Measurements from ENCODE around the gene CYB5R2. TPM values are rescaled to one million over a fixed set of nuclear protein-coding genes. Genes with fewer than 3 reads are reported as not detected.

Gene CYB5R2
- polyA plus RNA-seq, 4 donors = 1.1 to 4.4 (median 3.5) TPM

- DNase-seq (no peak), FAIRE-seq (no peak)
- 88 to 92% (median 90%) methylated on average over 4 of the region's 4 CpGs for WGBS, 3 donors
- peaks cover 9 to 77% (median 20%) of the 10 kb centered on the region in 3 donors for H3K36me3 ChIP-seq (ENCODE audit: control insufficient read depth in 3 of 3, insufficient read depth in 2 of 3, low read depth in 1 of 3, low read length in 3 of 3)
- H3K4me1 ChIP-seq (ENCODE audit: control insufficient read depth in 3 of 3, insufficient read depth in 2 of 3, low read depth in 1 of 3, low read length in 2 of 3) = no peaks in the 10 kb centered on the region
- no peaks in the 10 kb centered on the region for H3K9me3 ChIP-seq (ENCODE audit: control insufficient read depth in 2 of 2, insufficient read depth in 1 of 2, low read depth in 1 of 2, low read length in 1 of 2)
- H3K27ac ChIP-seq (ENCODE audit: low read depth in 1 of 3, low read length in 2 of 3) = no peak overlapping the region
- H3K4me3 ChIP-seq (ENCODE audit: low read depth in 1 of 3, low read length in 3 of 3) = no peak overlapping the region
- no peaks in the 10 kb centered on the region for H3K27me3 ChIP-seq (ENCODE audit: control insufficient read depth in 3 of 3, insufficient read depth in 3 of 3, low read length in 3 of 3)
Measured at GRCh38 chr11:7654195-7654705, 19.1 kb downstream of the CYB5R2 start.

DNA sequence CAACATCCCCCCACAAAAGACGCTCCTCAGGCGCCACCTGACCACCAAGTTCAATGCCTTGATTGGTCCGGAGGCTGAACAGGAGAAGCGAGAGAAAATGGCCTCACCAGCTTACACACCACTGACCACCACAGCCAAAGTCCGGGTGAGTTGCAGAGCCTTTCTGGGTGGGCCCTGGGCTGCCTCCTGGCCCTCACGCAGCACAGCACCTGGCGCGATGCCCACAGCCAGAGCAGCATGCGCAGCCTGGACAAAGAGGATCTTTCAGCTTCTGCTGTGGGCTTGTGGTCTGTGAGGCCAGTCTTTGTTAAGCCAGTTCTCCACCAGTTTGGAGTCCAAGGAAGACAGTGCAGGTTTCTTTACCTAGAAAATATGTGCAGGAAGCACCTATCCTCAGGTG is 21.6 kb downstream of the CYB5R2 start:
- Histone ChIP-seq H3K27me3 (ENCODE audit: control insufficient read depth in 3 of 3, insufficient read depth in 3 of 3, low read length in 3 of 3) (no peaks in the 10 kb centered on the region), H3K36me3 (ENCODE audit: control insufficient read depth in 3 of 3, insufficient read depth in 2 of 3, low read depth in 1 of 3, low read length in 3 of 3) (peaks cover 9 to 72% (median 22%) of the 10 kb centered on the region in 3 donors), H3K4me1 (ENCODE audit: control insufficient read depth in 3 of 3, insufficient read depth in 2 of 3, low read depth in 1 of 3, low read length in 2 of 3) (peaks cover 0 to 9% (median 0%) of the 10 kb centered on the region in 3 donors), H3K9me3 (ENCODE audit: control insufficient read depth in 2 of 2, insufficient read depth in 1 of 2, low read depth in 1 of 2, low read length in 1 of 2) (no peaks in the 10 kb centered on the region), H3K27ac (ENCODE audit: low read depth in 1 of 3, low read length in 2 of 3) (no peak overlapping the region), H3K4me3 (ENCODE audit: low read depth in 1 of 3, low read length in 3 of 3) (no peak overlapping the region)
- WGBS, 3 donors = 89 to 94% (median 90%) methylated on average over 9 of the region's 9 CpGs
- FAIRE-seq (no peak), DNase-seq (no peak)

DNA sequence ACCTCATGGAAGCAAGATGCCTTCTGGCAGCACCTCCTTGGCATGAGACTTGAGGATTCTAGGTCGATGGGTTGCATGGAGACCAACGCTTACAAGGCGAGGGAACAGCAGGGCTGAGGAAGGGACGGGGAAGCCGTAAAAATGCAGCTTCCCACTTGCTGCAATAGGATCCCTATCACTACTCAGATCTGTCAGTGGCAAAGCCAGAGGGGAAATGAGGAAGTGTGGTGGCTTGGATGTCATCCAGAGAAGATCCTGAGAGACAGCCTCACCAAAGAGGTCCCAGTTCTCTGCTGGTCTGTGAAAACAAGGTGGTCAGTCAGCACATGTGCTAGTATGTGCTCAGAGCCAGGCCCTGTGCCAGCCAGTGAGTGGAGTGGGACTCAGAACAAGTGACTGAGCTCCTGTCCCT is 22.2 kb downstream of the CYB5R2 start:
- DNase-seq (no peak), FAIRE-seq (no peak)
- H3K4me3 ChIP-seq (ENCODE audit: low read depth in 1 of 3, low read length in 3 of 3) = no peak overlapping the region
- peaks cover 9 to 68% (median 22%) of the 10 kb centered on the region in 3 donors for H3K36me3 ChIP-seq (ENCODE audit: control insufficient read depth in 3 of 3, insufficient read depth in 2 of 3, low read depth in 1 of 3, low read length in 3 of 3)
- WGBS, 3 donors = 52 to 86% (median 78%) methylated on average over 5 of the region's 5 CpGs
- H3K9me3 ChIP-seq (ENCODE audit: control insufficient read depth in 2 of 2, insufficient read depth in 1 of 2, low read depth in 1 of 2, low read length in 1 of 2) = no peaks in the 10 kb centered on the region
- no peaks in the 10 kb centered on the region for H3K27me3 ChIP-seq (ENCODE audit: control insufficient read depth in 3 of 3, insufficient read depth in 3 of 3, low read length in 3 of 3)
- no peak overlapping the region for H3K27ac ChIP-seq (ENCODE audit: low read depth in 1 of 3, low read length in 2 of 3)
- H3K4me1 ChIP-seq (ENCODE audit: control insufficient read depth in 3 of 3, insufficient read depth in 2 of 3, low read depth in 1 of 3, low read length in 2 of 3) = peaks cover 0 to 9% (median 0%) of the 10 kb centered on the region in 3 donors

DNA sequence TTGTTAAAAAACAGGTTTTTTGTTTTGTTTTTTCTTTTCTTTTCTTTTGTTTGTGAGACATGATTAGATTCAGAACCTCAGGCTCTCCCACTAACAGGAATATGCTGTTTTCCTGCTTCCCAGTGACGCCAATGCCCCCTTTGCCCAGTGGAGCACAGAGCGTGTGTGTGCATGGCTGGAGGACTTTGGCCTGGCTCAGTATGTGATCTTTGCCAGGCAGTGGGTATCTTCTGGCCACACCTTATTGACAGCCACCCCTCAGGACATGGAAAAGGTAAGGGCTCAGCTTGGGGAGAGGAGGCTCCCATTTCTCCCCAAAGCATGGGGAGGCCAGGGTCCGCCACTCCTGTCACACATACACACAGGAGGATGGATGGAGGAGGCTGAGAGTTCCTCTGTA is 25.0 kb downstream of the CYB5R2 start:
- no peak for FAIRE-seq
- 42 to 72% (median 69%) methylated on average over 3 of the region's 3 CpGs for WGBS, 3 donors

DNA sequence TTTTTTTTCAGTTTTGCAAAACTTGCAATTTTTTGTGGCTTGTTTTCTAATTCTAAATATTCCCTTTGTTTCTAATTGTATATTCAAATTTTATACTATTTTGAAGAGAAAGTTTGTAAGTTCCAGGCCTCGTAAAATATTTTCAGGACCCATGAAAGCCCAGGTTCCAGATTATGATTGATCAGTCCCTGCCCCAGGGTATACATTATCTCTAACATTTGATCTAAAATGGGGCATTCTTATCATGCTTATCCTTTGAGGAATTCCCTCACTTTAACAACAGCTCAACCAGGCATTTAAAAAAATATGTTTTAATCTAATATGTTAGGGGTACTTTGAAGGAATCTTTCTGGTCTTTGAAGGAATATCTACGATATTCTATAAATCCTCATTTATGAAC is 26.4 kb downstream of the CYB5R2 start:
- 85 to 95% (median 87%) methylated on average over 2 of the region's 2 CpGs for WGBS, 3 donors
- FAIRE-seq (no peak), DNase-seq (no peak)
- H3K4me3 ChIP-seq (ENCODE audit: low read depth in 1 of 3, low read length in 3 of 3) = no peak overlapping the region
- no peaks in the 10 kb centered on the region for H3K27me3 ChIP-seq (ENCODE audit: control insufficient read depth in 3 of 3, insufficient read depth in 3 of 3, low read length in 3 of 3)
- peaks cover 9 to 39% (median 20%) of the 10 kb centered on the region in 3 donors for H3K36me3 ChIP-seq (ENCODE audit: control insufficient read depth in 3 of 3, insufficient read depth in 2 of 3, low read depth in 1 of 3, low read length in 3 of 3)
- H3K27ac ChIP-seq (ENCODE audit: low read depth in 1 of 3, low read length in 2 of 3) = no peak overlapping the region
- peaks cover 0 to 9% (median 0%) of the 10 kb centered on the region in 3 donors for H3K4me1 ChIP-seq (ENCODE audit: control insufficient read depth in 3 of 3, insufficient read depth in 2 of 3, low read depth in 1 of 3, low read length in 2 of 3)
- H3K9me3 ChIP-seq (ENCODE audit: control insufficient read depth in 2 of 2, insufficient read depth in 1 of 2, low read depth in 1 of 2, low read length in 1 of 2) = no peaks in the 10 kb centered on the region

More for the DNA sequence above, 25.0 kb downstream of the CYB5R2 start:
- H3K4me3 ChIP-seq (ENCODE audit: low read depth in 1 of 3, low read length in 3 of 3) = no peak overlapping the region
- peak; percentile 39 to 83 for DNase-seq
- no peak overlapping the region for H3K27ac ChIP-seq (ENCODE audit: low read depth in 1 of 3, low read length in 2 of 3)
- peaks cover 0 to 9% (median 0%) of the 10 kb centered on the region in 3 donors for H3K4me1 ChIP-seq (ENCODE audit: control insufficient read depth in 3 of 3, insufficient read depth in 2 of 3, low read depth in 1 of 3, low read length in 2 of 3)
- no peaks in the 10 kb centered on the region for H3K27me3 ChIP-seq (ENCODE audit: control insufficient read depth in 3 of 3, insufficient read depth in 3 of 3, low read length in 3 of 3)
- H3K9me3 ChIP-seq (ENCODE audit: control insufficient read depth in 2 of 2, insufficient read depth in 1 of 2, low read depth in 1 of 2, low read length in 1 of 2) = no peaks in the 10 kb centered on the region
- peaks cover 11 to 46% (median 16%) of the 10 kb centered on the region in 3 donors for H3K36me3 ChIP-seq (ENCODE audit: control insufficient read depth in 3 of 3, insufficient read depth in 2 of 3, low read depth in 1 of 3, low read length in 3 of 3)

GRCh38 chr11:7645206-7645605 is 28.1 kb downstream of the CYB5R2 start:
- Histone ChIP-seq H3K36me3 (ENCODE audit: control insufficient read depth in 3 of 3, insufficient read depth in 2 of 3, low read depth in 1 of 3, low read length in 3 of 3) (peaks cover 12 to 37% (median 25%) of the 10 kb centered on the region in 3 donors), H3K9me3 (ENCODE audit: control insufficient read depth in 2 of 2, insufficient read depth in 1 of 2, low read depth in 1 of 2, low read length in 1 of 2) (no peaks in the 10 kb centered on the region), H3K4me3 (ENCODE audit: low read depth in 1 of 3, low read length in 3 of 3) (no peak overlapping the region), H3K4me1 (ENCODE audit: control insufficient read depth in 3 of 3, insufficient read depth in 2 of 3, low read depth in 1 of 3, low read length in 2 of 3) (peaks cover 0 to 17% (median 4%) of the 10 kb centered on the region in 3 donors), H3K27me3 (ENCODE audit: control insufficient read depth in 3 of 3, insufficient read depth in 3 of 3, low read length in 3 of 3) (no peaks in the 10 kb centered on the region), H3K27ac (ENCODE audit: low read depth in 1 of 3, low read length in 2 of 3) (no peak overlapping the region)
- DNase-seq (no peak), FAIRE-seq (no peak)
- 89 to 93% (median 90%) methylated on average over 3 of the region's 3 CpGs for WGBS, 3 donors

GRCh38 chr11:7643314-7643713 is 30.0 kb downstream of the CYB5R2 start:
- H3K4me3 ChIP-seq (ENCODE audit: low read depth in 1 of 3, low read length in 3 of 3) = no peak overlapping the region
- no peak for DNase-seq
- no peak overlapping the region for H3K27ac ChIP-seq (ENCODE audit: low read depth in 1 of 3, low read length in 2 of 3)
- 81 to 90% (median 84%) methylated on average over 4 of the region's 4 CpGs for WGBS, 3 donors
- FAIRE-seq = no peak
- H3K27me3 ChIP-seq (ENCODE audit: control insufficient read depth in 3 of 3, insufficient read depth in 3 of 3, low read length in 3 of 3) = no peaks in the 10 kb centered on the region
- peaks cover 11 to 41% (median 18%) of the 10 kb centered on the region in 3 donors for H3K36me3 ChIP-seq (ENCODE audit: control insufficient read depth in 3 of 3, insufficient read depth in 2 of 3, low read depth in 1 of 3, low read length in 3 of 3)
- H3K4me1 ChIP-seq (ENCODE audit: control insufficient read depth in 3 of 3, insufficient read depth in 2 of 3, low read depth in 1 of 3, low read length in 2 of 3) = peaks cover 0 to 24% (median 4%) of the 10 kb centered on the region in 3 donors
- H3K9me3 ChIP-seq (ENCODE audit: control insufficient read depth in 2 of 2, insufficient read depth in 1 of 2, low read depth in 1 of 2, low read length in 1 of 2) = no peaks in the 10 kb centered on the region

DNA sequence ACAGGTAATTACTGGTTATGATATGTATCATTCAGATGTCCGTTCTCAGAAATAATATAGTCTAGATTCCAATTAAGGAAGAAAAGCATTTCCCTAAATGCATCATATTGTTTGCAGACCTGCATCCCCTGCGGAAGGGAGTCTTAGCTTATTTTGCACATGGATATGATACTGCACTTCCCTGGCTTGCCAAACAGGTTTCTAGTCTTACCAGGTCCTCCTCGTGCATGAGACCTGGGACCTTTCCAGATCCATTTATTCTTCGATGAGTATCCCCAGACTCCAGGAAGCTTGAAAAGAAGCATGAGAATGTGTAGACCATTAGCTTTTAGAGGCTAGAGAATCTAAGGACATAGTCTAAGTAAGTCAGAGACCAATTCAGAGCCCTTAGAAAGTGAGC is 30.6 kb downstream of the CYB5R2 start:
- H3K9me3 ChIP-seq (ENCODE audit: control insufficient read depth in 2 of 2, insufficient read depth in 1 of 2, low read depth in 1 of 2, low read length in 1 of 2) = no peaks in the 10 kb centered on the region
- H3K27ac ChIP-seq (ENCODE audit: low read depth in 1 of 3, low read length in 2 of 3) = no peak overlapping the region
- H3K27me3 ChIP-seq (ENCODE audit: control insufficient read depth in 3 of 3, insufficient read depth in 3 of 3, low read length in 3 of 3) = no peaks in the 10 kb centered on the region
- peaks cover 11 to 40% (median 19%) of the 10 kb centered on the region in 3 donors for H3K36me3 ChIP-seq (ENCODE audit: control insufficient read depth in 3 of 3, insufficient read depth in 2 of 3, low read depth in 1 of 3, low read length in 3 of 3)
- DNase-seq (no peak), FAIRE-seq (no peak)
- no peak overlapping the region for H3K4me3 ChIP-seq (ENCODE audit: low read depth in 1 of 3, low read length in 3 of 3)
- H3K4me1 ChIP-seq (ENCODE audit: control insufficient read depth in 3 of 3, insufficient read depth in 2 of 3, low read depth in 1 of 3, low read length in 2 of 3) = peaks cover 0 to 21% (median 4%) of the 10 kb centered on the region in 3 donors
- WGBS, 3 donors = 23 to 74% (median 47%) methylated on average over 4 of the region's 4 CpGs

DNA sequence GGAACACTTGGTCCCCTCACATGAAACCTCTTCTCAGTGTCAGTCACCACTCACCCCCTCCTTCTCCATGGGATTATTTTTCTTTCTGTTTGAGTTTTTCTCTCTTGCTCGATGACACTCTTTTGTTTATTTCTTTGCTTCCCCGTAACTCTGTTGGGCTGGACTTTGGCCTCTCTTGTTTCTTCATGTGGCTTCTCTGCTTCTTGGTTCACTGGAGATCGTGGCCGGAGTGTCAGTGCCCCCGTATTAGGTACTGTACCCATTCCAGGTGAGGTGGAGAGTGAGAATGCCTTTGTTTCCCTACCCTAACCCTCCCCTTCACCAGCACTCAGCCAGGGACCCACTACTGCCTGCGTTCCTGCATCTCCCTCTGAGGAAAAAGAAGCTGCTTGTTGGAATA is 32.5 kb downstream of the CYB5R2 start:
- DNase-seq = peak; percentile 58 to 68
- H3K36me3 ChIP-seq (ENCODE audit: control insufficient read depth in 3 of 3, insufficient read depth in 2 of 3, low read depth in 1 of 3, low read length in 3 of 3) = peaks cover 14 to 55% (median 26%) of the 10 kb centered on the region in 3 donors
- peaks cover 0 to 15% (median 4%) of the 10 kb centered on the region in 3 donors for H3K4me1 ChIP-seq (ENCODE audit: control insufficient read depth in 3 of 3, insufficient read depth in 2 of 3, low read depth in 1 of 3, low read length in 2 of 3)
- no peaks in the 10 kb centered on the region for H3K27me3 ChIP-seq (ENCODE audit: control insufficient read depth in 3 of 3, insufficient read depth in 3 of 3, low read length in 3 of 3)
- WGBS, 3 donors = 39 to 68% (median 56%) methylated on average over 6 of the region's 6 CpGs
- FAIRE-seq = no peak
- no peaks in the 10 kb centered on the region for H3K9me3 ChIP-seq (ENCODE audit: control insufficient read depth in 2 of 2, insufficient read depth in 1 of 2, low read depth in 1 of 2, low read length in 1 of 2)
- no peak overlapping the region for H3K4me3 ChIP-seq (ENCODE audit: low read depth in 1 of 3, low read length in 3 of 3)
- peak overlapping the region in 1 of 3 donors; percentile 79 for H3K27ac ChIP-seq (ENCODE audit: low read depth in 1 of 3, low read length in 2 of 3)
